Fibroblast of lung (primary cell): ENCODE data around the gene CCDC6. TPM values are rescaled to one million over a fixed set of nuclear protein-coding genes. Genes with fewer than 3 reads are reported as not detected.
"Not testable (repeated sequence)": the region's sequence is repeated elsewhere in the genome, so short reads cannot be mapped to it uniquely, and the experiment has no call there.

ENCODE experiments used
- DNase-seq, 2 donors: peaks; one replicate each; pipeline versions ENCODE4 v3.0.0 to v3.0.0-alpha.2; 2010; ENCODE audit warnings: low read depth in 2 of 2
- H2AFZ ChIP-seq: 2 replicates; pipeline ENCODE4 v1.5.1; 2012; ENCODE audit warnings: low read length, control low read depth, inconsistent platforms
- H3K27ac ChIP-seq: 2 replicates; pipeline ENCODE4 v1.5.1; 2011; ENCODE audit warnings: low read length, control low read depth; ENCODE audit not compliant: insufficient read depth
- H3K27me3 ChIP-seq: 2 replicates; pipeline ENCODE4 v1.5.1; 2011; ENCODE audit warnings: mild to moderate bottlenecking, low read length; ENCODE audit not compliant: control insufficient read depth, insufficient read depth
- H3K36me3 ChIP-seq: 2 replicates; pipeline ENCODE4 v1.5.1; 2011; ENCODE audit warnings: low read length; ENCODE audit not compliant: control insufficient read depth, insufficient read depth
- H3K4me1 ChIP-seq: 2 replicates; pipeline ENCODE4 v1.5.1; 2011; ENCODE audit warnings: low read length; ENCODE audit not compliant: control insufficient read depth, insufficient read depth; ENCODE audit errors: extremely low read depth
- H3K4me2 ChIP-seq: 2 replicates; pipeline ENCODE4 v1.5.1; 2011; ENCODE audit warnings: low read length, control low read depth; ENCODE audit not compliant: insufficient read depth; ENCODE audit errors: extremely low read depth
- H3K4me3 ChIP-seq, 4 experiments: fragments of 200-600 bp in 1 of 4; sonication (generic) in 1 of 4; replicated peaks in 1 of 4; 2 replicates each; pipeline ENCODE4 v1.5.1; 2011 to 2016; ENCODE audit warnings: low read length in 4 of 4, low read depth in 3 of 4, mild to moderate bottlenecking in 3 of 4, control low read depth in 2 of 4, inconsistent platforms in 1 of 4, mixed read lengths in 1 of 4; ENCODE audit not compliant: insufficient read depth in 1 of 4; ENCODE audit errors: control extremely low read depth in 1 of 4
- H3K79me2 ChIP-seq: 2 replicates; pipeline ENCODE4 v1.5.1; 2012; ENCODE audit warnings: mild to moderate bottlenecking, low read length, inconsistent platforms; ENCODE audit not compliant: control insufficient read depth, insufficient read depth
- H3K9ac ChIP-seq: 2 replicates; pipeline ENCODE4 v1.5.1; 2011; ENCODE audit warnings: mild to moderate bottlenecking, low read length, control low read depth; ENCODE audit not compliant: insufficient read depth
- H3K9me3 ChIP-seq: 2 replicates; pipeline ENCODE4 v1.5.1; 2012; ENCODE audit warnings: low read depth, low read length; ENCODE audit not compliant: control insufficient read depth, insufficient read depth
- H4K20me1 ChIP-seq: 2 replicates; pipeline ENCODE4 v1.5.1; 2011; ENCODE audit warnings: low read length; ENCODE audit not compliant: control insufficient read depth, insufficient read depth; ENCODE audit errors: extremely low read depth
- EZH2 ChIP-seq: IDR thresholded peaks from 2 replicates; pipeline ENCODE4 v1.5.1; 2012; ENCODE audit warnings: low read length, control low read depth, mild to moderate bottlenecking; ENCODE audit errors: missing control alignments
- polyA plus RNA-seq, 2 donors: library from polyadenylated mRNA; depleted of rRNA in 1 of 2; stranded (reverse) in 1 of 2; unstranded in 1 of 2; fragments of >200 nt; gene quantifications; 2 replicates each; pipeline ENCODE4 v1.2.1, GENCODE V29; 2011 to 2012; ENCODE audit warnings: missing spikeins in 1 of 2
- total RNA-seq: library from RNA; depleted of rRNA; stranded (reverse); fragments of >200 nt; gene quantifications from 2 replicates; pipeline ENCODE4 v1.2.1, GENCODE V29; 2014
- TF ChIP-seq, protein P1 (sequence below), 2 donors: IDR thresholded peaks in 1 of 2; conservative IDR thresholded peaks in 1 of 2; 1 replicate in 1 of 2; 2 replicates in 1 of 2; pipeline ENCODE4 v1.5.1; 2011 to 2012; ENCODE audit warnings: low read length in 2 of 2, control low read depth in 1 of 2, inconsistent platforms in 1 of 2, low read depth in 1 of 2, mild to moderate bottlenecking in 1 of 2

CCDC6 gene
- total and polyA plus RNA-seq, 2 donors (not counting 1 experiment from before 2014, with no cell fraction given), result 35.5 to 51.2 TPM

DNA sequence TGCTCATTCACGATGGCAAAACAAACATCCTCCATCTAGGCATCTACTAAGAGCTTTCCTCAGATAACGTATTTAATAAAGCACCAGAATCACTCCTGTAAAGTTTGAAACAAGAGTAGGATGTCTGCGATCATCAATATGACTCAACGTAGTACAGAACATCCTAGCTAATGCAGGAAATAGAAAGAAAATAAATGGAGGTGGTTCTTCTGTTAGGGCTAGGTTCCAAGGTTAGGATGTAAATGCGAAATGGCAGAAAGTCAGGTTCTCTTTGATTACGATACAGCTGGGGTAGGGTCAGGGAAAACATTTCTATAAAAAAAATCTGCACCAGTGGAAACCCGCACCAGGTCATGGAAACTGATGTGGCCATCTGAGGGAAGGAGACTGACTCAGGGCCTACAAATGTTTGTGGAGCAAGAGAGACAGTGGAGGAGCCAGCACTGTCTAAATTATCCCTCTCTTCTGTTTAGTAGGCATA, 29.1 kb downstream of the CCDC6 start:
- peak; percentile 29 to 85 for DNase-seq
- H3K27ac ChIP-seq, result no peak overlapping the region
- H3K4me1 ChIP-seq, result peaks cover 4% of the 10 kb centered on the region
- peaks cover 11% of the 10 kb centered on the region for H3K79me2 ChIP-seq
- H3K9ac ChIP-seq, result no peak overlapping the region
- H3K4me3 ChIP-seq, result no peak overlapping the region
- no peak overlapping the region for H3K4me2 ChIP-seq
- no peaks in the 10 kb centered on the region for H4K20me1 ChIP-seq
- no peaks in the 10 kb centered on the region for H3K36me3 ChIP-seq
- no peaks in the 10 kb centered on the region for H3K27me3 ChIP-seq
- H2AFZ ChIP-seq, result no peak overlapping the region
- no peaks in the 10 kb centered on the region for H3K9me3 ChIP-seq
- no peak for TF ChIP-seq EZH2

DNA sequence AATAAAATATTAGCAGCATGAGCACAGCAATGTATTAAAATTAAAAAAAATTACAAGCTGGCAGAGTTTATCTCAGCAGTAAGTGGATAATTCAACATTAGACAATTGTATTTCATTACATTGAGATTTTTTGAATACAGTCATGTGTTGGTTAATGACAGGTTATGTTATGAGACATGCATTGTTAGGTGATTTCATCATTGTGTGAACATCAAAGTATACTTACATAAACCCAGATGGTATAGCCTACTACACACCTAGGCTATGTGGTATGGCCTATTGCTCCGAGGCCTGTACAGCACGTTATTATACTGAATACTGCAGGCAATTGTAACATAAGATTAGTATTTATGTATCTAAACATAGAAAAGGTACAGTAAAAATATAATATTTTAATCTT, 29.7 kb downstream of the CCDC6 start:
- H3K79me2 ChIP-seq, result peaks cover 13% of the 10 kb centered on the region
- H3K9me3 ChIP-seq, result no peaks in the 10 kb centered on the region
- H3K36me3 ChIP-seq, result no peaks in the 10 kb centered on the region

DNA sequence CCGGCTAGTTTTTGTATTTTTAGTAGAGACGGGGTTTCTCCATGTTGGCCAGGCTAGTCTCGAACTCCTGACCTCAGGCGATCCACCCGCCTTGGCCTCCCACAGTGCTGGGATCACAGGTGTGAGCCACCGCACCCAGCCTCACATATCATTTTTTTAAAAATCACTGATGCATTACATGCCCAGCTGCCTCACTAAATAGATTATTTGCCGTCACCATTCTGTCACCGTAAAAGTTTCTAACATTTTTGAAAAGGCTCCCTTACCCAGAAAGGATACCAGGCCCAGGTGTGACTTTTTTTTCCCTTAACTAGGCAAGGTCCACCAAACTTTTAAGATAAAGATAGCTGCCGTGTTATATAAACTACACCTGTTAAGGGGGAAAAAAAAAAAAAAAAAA, 30.1 kb downstream of the CCDC6 start:
- H4K20me1 ChIP-seq, H3K27ac ChIP-seq, H3K4me2 ChIP-seq, H2AFZ ChIP-seq, H3K9ac ChIP-seq, H3K4me1 ChIP-seq, H3K4me3 ChIP-seq, H3K27me3 ChIP-seq, DNase-seq, H3K36me3 ChIP-seq, H3K9me3 ChIP-seq: not testable (repeated sequence)
- peaks cover 13% of the 10 kb centered on the region for H3K79me2 ChIP-seq

More for the DNA sequence above, 29.7 kb downstream of the CCDC6 start:
- Histone ChIP-seq H3K4me2 (no peak overlapping the region), H3K4me3 (no peak overlapping the region), H4K20me1 (no peaks in the 10 kb centered on the region), H3K27me3 (no peaks in the 10 kb centered on the region), H3K4me1 (peaks cover 6% of the 10 kb centered on the region), H2AFZ (no peak overlapping the region), H3K9ac (no peak overlapping the region), H3K27ac (no peak overlapping the region)
- no peak for TF ChIP-seq EZH2
- TF ChIP-seq, protein P1, sequence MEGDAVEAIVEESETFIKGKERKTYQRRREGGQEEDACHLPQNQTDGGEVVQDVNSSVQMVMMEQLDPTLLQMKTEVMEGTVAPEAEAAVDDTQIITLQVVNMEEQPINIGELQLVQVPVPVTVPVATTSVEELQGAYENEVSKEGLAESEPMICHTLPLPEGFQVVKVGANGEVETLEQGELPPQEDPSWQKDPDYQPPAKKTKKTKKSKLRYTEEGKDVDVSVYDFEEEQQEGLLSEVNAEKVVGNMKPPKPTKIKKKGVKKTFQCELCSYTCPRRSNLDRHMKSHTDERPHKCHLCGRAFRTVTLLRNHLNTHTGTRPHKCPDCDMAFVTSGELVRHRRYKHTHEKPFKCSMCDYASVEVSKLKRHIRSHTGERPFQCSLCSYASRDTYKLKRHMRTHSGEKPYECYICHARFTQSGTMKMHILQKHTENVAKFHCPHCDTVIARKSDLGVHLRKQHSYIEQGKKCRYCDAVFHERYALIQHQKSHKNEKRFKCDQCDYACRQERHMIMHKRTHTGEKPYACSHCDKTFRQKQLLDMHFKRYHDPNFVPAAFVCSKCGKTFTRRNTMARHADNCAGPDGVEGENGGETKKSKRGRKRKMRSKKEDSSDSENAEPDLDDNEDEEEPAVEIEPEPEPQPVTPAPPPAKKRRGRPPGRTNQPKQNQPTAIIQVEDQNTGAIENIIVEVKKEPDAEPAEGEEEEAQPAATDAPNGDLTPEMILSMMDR (conservative IDR thresholded peaks at IDR 0.05 in 1 of 2, IDR thresholded peaks at IDR 0.05 in 1 of 2; ENCODE audit: low read depth in 1 of 2, low read length in 2 of 2), result no peak
- DNase-seq, result peak in 1 of 2 donors; percentile 57

DNA sequence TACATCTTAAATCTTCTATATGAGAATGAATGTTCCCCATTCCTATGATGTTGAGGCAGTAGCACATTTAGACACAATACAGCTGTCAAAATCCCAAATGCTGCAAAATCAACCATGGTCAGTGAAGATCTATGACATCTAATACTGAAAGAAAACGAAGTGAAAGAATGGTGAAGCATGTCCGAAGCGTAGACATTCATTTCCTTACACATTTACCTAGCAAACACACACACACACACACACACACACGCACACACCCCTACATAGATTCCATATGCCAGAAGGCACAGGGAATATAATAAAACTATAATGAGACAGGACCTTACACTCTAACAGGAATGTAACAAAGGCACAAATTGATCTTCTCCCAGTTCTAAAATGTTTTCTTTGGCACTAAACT, 32.5 kb downstream of the CCDC6 start:
- Histone ChIP-seq H3K4me1 (peaks cover 6% of the 10 kb centered on the region), H3K27me3 (no peaks in the 10 kb centered on the region), H3K9me3 (no peaks in the 10 kb centered on the region), H2AFZ (no peak overlapping the region), H3K36me3 (no peaks in the 10 kb centered on the region), H3K27ac (no peak overlapping the region), H3K4me3 (no peak overlapping the region), H3K4me2 (no peak overlapping the region), H4K20me1 (no peaks in the 10 kb centered on the region), H3K79me2 (peaks cover 19% of the 10 kb centered on the region), H3K9ac (no peak overlapping the region)
- no peak for DNase-seq
- TF ChIP-seq EZH2, result no peak
- TF ChIP-seq, protein P1 (conservative IDR thresholded peaks at IDR 0.05 in 1 of 2, IDR thresholded peaks at IDR 0.05 in 1 of 2; ENCODE audit: low read depth in 1 of 2, low read length in 2 of 2), result no peak
